ENCODE results near the gene GPBAR1. TPM values are rescaled to one million over a fixed set of nuclear protein-coding genes. Genes with fewer than 3 reads are reported as not detected.

The GPBAR1 gene
- total and polyA plus RNA-seq, 2 of the 8 experiments (the other 6 are each of a cell fraction or from before 2014, with no cell fraction given): 0.32 to 0.59 TPM

- Histone ChIP-seq H3K79me1 (ENCODE audit: low read depth, low read length) (no peaks in the 10 kb centered on the region), H3K4ac (replicated peaks; ENCODE audit: insufficient read length, low read depth, low read length) (no peak overlapping the region), H2AFZ (ENCODE audit: low read length) (no peak overlapping the region), H2BK20ac (ENCODE audit: low read length) (no peak overlapping the region), H3K4me1 (replicated peaks in 1 of 4; ENCODE audit: control insufficient read depth in 3 of 4, insufficient read depth in 4 of 4, low read length in 3 of 4) (peaks cover 0 to 1% (median 0%) of the 10 kb centered on the region in 4 experiments; a peak in 2 of 7 replicates), H3K4me2 (ENCODE audit: insufficient read depth in 1 of 2, low read depth in 2 of 2, low read length in 2 of 2) (no peak overlapping the region), H4K20me1 (replicated peaks in 1 of 2; ENCODE audit: control insufficient read depth in 1 of 2, insufficient read depth in 2 of 2, low read length in 2 of 2) (peaks cover 0 to 18% of the 10 kb centered on the region in 2 experiments), H2AK5ac (ENCODE audit: low read depth, low read length) (no peak overlapping the region), H4K8ac (ENCODE audit: extremely low read depth, insufficient read depth, low read length) (no peak overlapping the region), H3K14ac (ENCODE audit: insufficient read length) (no peak overlapping the region), H3K36me3 (ENCODE audit: control insufficient read depth in 2 of 4, insufficient read depth in 4 of 4, low read length in 3 of 4) (peaks cover 0 to 41% (median 9%) of the 10 kb centered on the region in 4 experiments; a peak in 6 of 8 replicates), H4K5ac (ENCODE audit: insufficient read length, low read depth, low read length) (no peak overlapping the region), H3K23me2 (ENCODE audit: low read depth, low read length) (no peaks in the 10 kb centered on the region), H3K27me3 (replicated peaks in 1 of 4; ENCODE audit: control insufficient read depth in 3 of 4, extremely low read depth in 1 of 4, insufficient read depth in 3 of 4, low read length in 3 of 4) (no peaks in the 10 kb centered on the region), H4K91ac (replicated peaks; ENCODE audit: insufficient read length, low read length) (no peak overlapping the region), H2BK12ac (ENCODE audit: low read depth, low read length) (no peak overlapping the region), H3K79me2 (ENCODE audit: control insufficient read depth in 1 of 2, insufficient read depth in 2 of 2, low read length in 2 of 2) (no peaks in the 10 kb centered on the region), H3K18ac (ENCODE audit: extremely low read depth, low read length) (no peak overlapping the region), H3K27ac (ENCODE audit: low read depth, low read length) (no peak overlapping the region), H2BK5ac (ENCODE audit: low read depth, low read length) (no peak overlapping the region), H2BK120ac (replicated peaks; ENCODE audit: low read depth, low read length) (no peak overlapping the region), H3K56ac (replicated peaks; ENCODE audit: insufficient read length, low read depth, low read length) (no peak overlapping the region), H3K23ac (ENCODE audit: insufficient read length) (no peak overlapping the region), H3K4me3 (ENCODE audit: extremely low read depth in 1 of 4, insufficient read depth in 2 of 4, low read depth in 3 of 4, low read length in 4 of 4) (no peak overlapping the region), H3K9ac (replicated peaks in 1 of 4; ENCODE audit: extremely low read depth in 1 of 4, low read depth in 3 of 4, low read length in 3 of 4) (no peak overlapping the region), H3K9me3 (ENCODE audit: insufficient read depth in 2 of 2, low read depth in 1 of 2, low read length in 1 of 2) (no peaks in the 10 kb centered on the region), H2BK15ac (ENCODE audit: low read length) (no peak overlapping the region)
- no peak for TF ChIP-seq NANOG (IDR thresholded peaks at IDR 0.05; ENCODE audit: insufficient read depth, low read depth, low read length, poor library complexity, severe bottlenecking)
- TF ChIP-seq, protein P1, sequence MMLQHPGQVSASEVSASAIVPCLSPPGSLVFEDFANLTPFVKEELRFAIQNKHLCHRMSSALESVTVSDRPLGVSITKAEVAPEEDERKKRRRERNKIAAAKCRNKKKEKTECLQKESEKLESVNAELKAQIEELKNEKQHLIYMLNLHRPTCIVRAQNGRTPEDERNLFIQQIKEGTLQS (IDR thresholded peaks at IDR 0.05; ENCODE audit: insufficient read depth, low read depth, low read length): no peak
- no peak for TF ChIP-seq TAF1 (IDR thresholded peaks at IDR 0.05; ENCODE audit: low read depth, low read length)
- no peak for TF ChIP-seq KDM5A (IDR thresholded peaks at IDR 0.05; ENCODE audit: low read length)
- no peak for TF ChIP-seq SP4 (IDR thresholded peaks at IDR 0.05; ENCODE audit: low read length)
- no peak for TF ChIP-seq SIRT6 (IDR thresholded peaks at IDR 0.05; ENCODE audit: low read length)
- TF ChIP-seq TEAD4 (IDR thresholded peaks at IDR 0.05; ENCODE audit: low read depth, low read length): no peak
- TF ChIP-seq TAF7 (optimal IDR thresholded peaks at IDR 0.05; ENCODE audit: borderline replicate concordance, low read depth, low read length): no peak
- TF ChIP-seq EP300 (IDR thresholded peaks at IDR 0.05; ENCODE audit: borderline replicate concordance in 1 of 2, low read depth in 2 of 2, low read length in 2 of 2): no peak
- WGBS, 2 experiments (ENCODE audit: extremely low coverage in 1 of 2, insufficient coverage in 1 of 2, insufficient read length in 1 of 2, insufficient replicate concordance in 2 of 2, low coverage in 1 of 2, low lambda C conversion rate in 2 of 2, missing lambda C conversion rate in 1 of 2): 73% methylated on average over 7 of the region's 7 CpGs; no CpG with 5 or more reads in 1 of the 2 experiments
- no peak for DNase-seq (ENCODE audit: low read depth in 1 of 2, low spot score in 2 of 2)
- FAIRE-seq: no peak
- ChIA-PET POLR2A (ENCODE audit: partially characterized antibody) (interaction anchor here (1.1 kb wide), 1 partner anchor 9 kb away, joined by 4 read pairs; no protein-coding TSS in a partner anchor), CTCF (ENCODE audit: partially characterized antibody) (no interaction called here)
These were observed 17.1 kb downstream of the GPBAR1 start for GRCh38 chr2:218277921-218278320.
